ENCODE data around the gene NUMB.

NUMB gene

GRCh38 chr14:73283608-73284379, 174.6 kb downstream of the NUMB start:
- Histone ChIP-seq H3K36me3 (ENCODE audit: insufficient read depth, low read length) (peaks cover 63% of the 10 kb centered on the region), H3K4me3 (ENCODE audit: low read depth in 1 of 2, low read length in 2 of 2) (no peak overlapping the region), H4K20me1 (ENCODE audit: insufficient read depth, low read length) (no peaks in the 10 kb centered on the region; the same call in 1 of the 2 replicates), H3K27ac (ENCODE audit: low read length) (no peak overlapping the region), H2AFZ (ENCODE audit: low read depth, low read length) (no peak overlapping the region), H3K9ac (ENCODE audit: low read depth, low read length) (no peak overlapping the region), H3K27me3 (ENCODE audit: insufficient read depth, low read length, poor library complexity) (no peaks in the 10 kb centered on the region), H3K9me3 (ENCODE audit: insufficient read depth, low read length, severe bottlenecking) (no peaks in the 10 kb centered on the region), H3K79me2 (ENCODE audit: insufficient read depth, low read length) (no peaks in the 10 kb centered on the region), H3K4me1 (ENCODE audit: insufficient read depth, low read length) (no peaks in the 10 kb centered on the region), H3K4me2 (ENCODE audit: insufficient read depth, low read length) (no peak overlapping the region)
- DNase-seq (no peak), ATAC-seq (ENCODE audit: insufficient read depth, low read depth) (no peak)
- TF ChIP-seq, protein P1, sequence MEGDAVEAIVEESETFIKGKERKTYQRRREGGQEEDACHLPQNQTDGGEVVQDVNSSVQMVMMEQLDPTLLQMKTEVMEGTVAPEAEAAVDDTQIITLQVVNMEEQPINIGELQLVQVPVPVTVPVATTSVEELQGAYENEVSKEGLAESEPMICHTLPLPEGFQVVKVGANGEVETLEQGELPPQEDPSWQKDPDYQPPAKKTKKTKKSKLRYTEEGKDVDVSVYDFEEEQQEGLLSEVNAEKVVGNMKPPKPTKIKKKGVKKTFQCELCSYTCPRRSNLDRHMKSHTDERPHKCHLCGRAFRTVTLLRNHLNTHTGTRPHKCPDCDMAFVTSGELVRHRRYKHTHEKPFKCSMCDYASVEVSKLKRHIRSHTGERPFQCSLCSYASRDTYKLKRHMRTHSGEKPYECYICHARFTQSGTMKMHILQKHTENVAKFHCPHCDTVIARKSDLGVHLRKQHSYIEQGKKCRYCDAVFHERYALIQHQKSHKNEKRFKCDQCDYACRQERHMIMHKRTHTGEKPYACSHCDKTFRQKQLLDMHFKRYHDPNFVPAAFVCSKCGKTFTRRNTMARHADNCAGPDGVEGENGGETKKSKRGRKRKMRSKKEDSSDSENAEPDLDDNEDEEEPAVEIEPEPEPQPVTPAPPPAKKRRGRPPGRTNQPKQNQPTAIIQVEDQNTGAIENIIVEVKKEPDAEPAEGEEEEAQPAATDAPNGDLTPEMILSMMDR (IDR thresholded peaks at IDR 0.05; ENCODE audit: borderline replicate concordance, extremely low read depth, low read length, poor library complexity, severe bottlenecking) = no peak
- TF ChIP-seq EZH2 (IDR thresholded peaks at IDR 0.05; ENCODE audit: borderline replicate concordance, low read depth, low read length, severe bottlenecking) = no peak

GRCh38 chr14:73280903-73281302, 177.4 kb downstream of the NUMB start:
- H3K4me3 ChIP-seq (ENCODE audit: low read depth in 1 of 2, low read length in 2 of 2) = no peak overlapping the region
- H3K36me3 ChIP-seq (ENCODE audit: insufficient read depth, low read length) = peaks cover 66% of the 10 kb centered on the region
- TF ChIP-seq, protein P1 (IDR thresholded peaks at IDR 0.05; ENCODE audit: borderline replicate concordance, extremely low read depth, low read length, poor library complexity, severe bottlenecking) = no peak
- no peak for TF ChIP-seq EZH2 (IDR thresholded peaks at IDR 0.05; ENCODE audit: borderline replicate concordance, low read depth, low read length, severe bottlenecking)
- no peaks in the 10 kb centered on the region; the same call in 1 of the 2 replicates for H4K20me1 ChIP-seq (ENCODE audit: insufficient read depth, low read length)
- H2AFZ ChIP-seq (ENCODE audit: low read depth, low read length) = no peak overlapping the region
- no peaks in the 10 kb centered on the region for H3K4me1 ChIP-seq (ENCODE audit: insufficient read depth, low read length)
- no peak overlapping the region for H3K27ac ChIP-seq (ENCODE audit: low read length)
- no peaks in the 10 kb centered on the region for H3K27me3 ChIP-seq (ENCODE audit: insufficient read depth, low read length, poor library complexity)
- ATAC-seq (ENCODE audit: insufficient read depth, low read depth) (no peak), DNase-seq (no peak)
- H3K9ac ChIP-seq (ENCODE audit: low read depth, low read length) = no peak overlapping the region
- no peaks in the 10 kb centered on the region for H3K9me3 ChIP-seq (ENCODE audit: insufficient read depth, low read length, severe bottlenecking)
- no peak overlapping the region for H3K4me2 ChIP-seq (ENCODE audit: insufficient read depth, low read length)
- H3K79me2 ChIP-seq (ENCODE audit: insufficient read depth, low read length) = no peaks in the 10 kb centered on the region

- H3K4me1 ChIP-seq (ENCODE audit: insufficient read depth, low read length) = no peaks in the 10 kb centered on the region
- no peaks in the 10 kb centered on the region for H3K9me3 ChIP-seq (ENCODE audit: insufficient read depth, low read length, severe bottlenecking)
- no peaks in the 10 kb centered on the region for H3K27me3 ChIP-seq (ENCODE audit: insufficient read depth, low read length, poor library complexity)
- no peak overlapping the region for H2AFZ ChIP-seq (ENCODE audit: low read depth, low read length)
- DNase-seq = no peak
- H3K4me3 ChIP-seq (ENCODE audit: low read depth in 1 of 2, low read length in 2 of 2) = no peak overlapping the region
- no peaks in the 10 kb centered on the region for H3K79me2 ChIP-seq (ENCODE audit: insufficient read depth, low read length)
- H3K36me3 ChIP-seq (ENCODE audit: insufficient read depth, low read length) = peaks cover 47% of the 10 kb centered on the region
- TF ChIP-seq EZH2 (IDR thresholded peaks at IDR 0.05; ENCODE audit: borderline replicate concordance, low read depth, low read length, severe bottlenecking) = no peak
- TF ChIP-seq, protein P1 (IDR thresholded peaks at IDR 0.05; ENCODE audit: borderline replicate concordance, extremely low read depth, low read length, poor library complexity, severe bottlenecking) = no peak
- H3K9ac ChIP-seq (ENCODE audit: low read depth, low read length) = no peak overlapping the region
- no peaks in the 10 kb centered on the region; the same call in 1 of the 2 replicates for H4K20me1 ChIP-seq (ENCODE audit: insufficient read depth, low read length)
- no peak for ATAC-seq (ENCODE audit: insufficient read depth, low read depth)
- H3K4me2 ChIP-seq (ENCODE audit: insufficient read depth, low read length) = no peak overlapping the region
- no peak overlapping the region for H3K27ac ChIP-seq (ENCODE audit: low read length)
Measured at GRCh38 chr14:73277376-73277775, 181.0 kb downstream of the NUMB start.
